GM10248 (cell line): ENCODE measurements around the gene SH3TC1.

Source experiments
- CTCF ChIA-PET: fragments of 300-600 bp; sonication (Branson Sonifier 250); formaldehyde crosslinking; extraction: SDS; loops from one replicate; lab custom pipeline; 2021; ENCODE audit warnings: antibody characterized with exemption; lab: Yijun Ruan, JAX
- POLR2A ChIA-PET: fragments of 350-650 bp; sonication (Branson Sonifier 250); formaldehyde crosslinking; extraction: SDS; loops from one replicate; lab custom pipeline; 2020; ENCODE audit warnings: antibody characterized with exemption; lab: Yijun Ruan, JAX
- DNase-seq: peaks from one replicate; pipeline ENCODE4 v3.0.0; 2012; ENCODE audit errors: extremely low spot score
- TF ChIP-seq, protein P1 (sequence below): IDR thresholded peaks from 2 replicates; pipeline ENCODE4 v1.5.1; 2012; ENCODE audit warnings: mild to moderate bottlenecking, low read depth; ENCODE audit errors: extremely low read depth, missing control alignments, control extremely low read depth

The SH3TC1 gene

GRCh38 chr4:8195431-8195830, 3.7 kb upstream of the SH3TC1 start:
- no peak for DNase-seq
- TF ChIP-seq, protein P1, sequence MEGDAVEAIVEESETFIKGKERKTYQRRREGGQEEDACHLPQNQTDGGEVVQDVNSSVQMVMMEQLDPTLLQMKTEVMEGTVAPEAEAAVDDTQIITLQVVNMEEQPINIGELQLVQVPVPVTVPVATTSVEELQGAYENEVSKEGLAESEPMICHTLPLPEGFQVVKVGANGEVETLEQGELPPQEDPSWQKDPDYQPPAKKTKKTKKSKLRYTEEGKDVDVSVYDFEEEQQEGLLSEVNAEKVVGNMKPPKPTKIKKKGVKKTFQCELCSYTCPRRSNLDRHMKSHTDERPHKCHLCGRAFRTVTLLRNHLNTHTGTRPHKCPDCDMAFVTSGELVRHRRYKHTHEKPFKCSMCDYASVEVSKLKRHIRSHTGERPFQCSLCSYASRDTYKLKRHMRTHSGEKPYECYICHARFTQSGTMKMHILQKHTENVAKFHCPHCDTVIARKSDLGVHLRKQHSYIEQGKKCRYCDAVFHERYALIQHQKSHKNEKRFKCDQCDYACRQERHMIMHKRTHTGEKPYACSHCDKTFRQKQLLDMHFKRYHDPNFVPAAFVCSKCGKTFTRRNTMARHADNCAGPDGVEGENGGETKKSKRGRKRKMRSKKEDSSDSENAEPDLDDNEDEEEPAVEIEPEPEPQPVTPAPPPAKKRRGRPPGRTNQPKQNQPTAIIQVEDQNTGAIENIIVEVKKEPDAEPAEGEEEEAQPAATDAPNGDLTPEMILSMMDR = no peak
- ChIA-PET POLR2A (no interaction called here), CTCF (interaction anchor here (1.8 to 6.3 kb wide), 2 partner anchors 19 to 41 kb away, joined by 5 to 83 read pairs; no protein-coding TSS in a partner anchor)

- CTCF ChIA-PET = interaction anchor here (1.8 to 4.6 kb wide), 2 partner anchors 19 to 40 kb away, joined by 5 to 31 read pairs; no protein-coding TSS in a partner anchor
- TF ChIP-seq, protein P1 = no peak
- no peak for DNase-seq
- POLR2A ChIA-PET = no interaction called here
Measured at GRCh38 chr4:8195841-8196458, 3.1 kb upstream of the SH3TC1 start.

DNA sequence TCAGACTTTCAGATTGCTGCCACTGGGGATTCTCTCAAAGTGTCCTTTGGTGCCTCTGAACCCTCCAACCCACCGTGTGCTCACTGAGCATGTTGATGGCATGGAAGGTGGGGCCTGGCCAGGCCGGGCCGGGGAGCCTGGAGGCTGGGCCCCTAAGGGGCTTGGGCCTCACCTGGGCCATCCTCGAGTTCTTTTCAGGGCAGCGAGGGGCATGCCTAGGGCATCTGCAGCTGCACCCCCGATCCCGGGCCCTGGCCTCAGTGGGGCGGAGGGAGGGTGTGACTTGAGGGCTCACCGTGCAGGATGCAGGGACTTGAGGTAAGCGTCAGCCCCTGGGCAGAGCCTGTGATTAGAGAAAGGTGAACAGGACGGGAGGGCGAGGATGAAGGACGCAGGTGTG, 1.6 kb upstream of the SH3TC1 start:
- ChIA-PET POLR2A (no interaction called here), CTCF (interaction anchor here (4.6 kb wide), 1 partner anchor 21 kb away, joined by 31 read pairs; no protein-coding TSS in a partner anchor)
- DNase-seq = no peak
- TF ChIP-seq, protein P1 = no peak

GRCh38 chr4:8198206-8198905, 734 bp upstream of the SH3TC1 start:
- CTCF ChIA-PET = interaction anchor here (2.2 to 4.6 kb wide), 2 partner anchors 22 to 27 kb away, joined by 6 to 31 read pairs; no protein-coding TSS in a partner anchor

DNA sequence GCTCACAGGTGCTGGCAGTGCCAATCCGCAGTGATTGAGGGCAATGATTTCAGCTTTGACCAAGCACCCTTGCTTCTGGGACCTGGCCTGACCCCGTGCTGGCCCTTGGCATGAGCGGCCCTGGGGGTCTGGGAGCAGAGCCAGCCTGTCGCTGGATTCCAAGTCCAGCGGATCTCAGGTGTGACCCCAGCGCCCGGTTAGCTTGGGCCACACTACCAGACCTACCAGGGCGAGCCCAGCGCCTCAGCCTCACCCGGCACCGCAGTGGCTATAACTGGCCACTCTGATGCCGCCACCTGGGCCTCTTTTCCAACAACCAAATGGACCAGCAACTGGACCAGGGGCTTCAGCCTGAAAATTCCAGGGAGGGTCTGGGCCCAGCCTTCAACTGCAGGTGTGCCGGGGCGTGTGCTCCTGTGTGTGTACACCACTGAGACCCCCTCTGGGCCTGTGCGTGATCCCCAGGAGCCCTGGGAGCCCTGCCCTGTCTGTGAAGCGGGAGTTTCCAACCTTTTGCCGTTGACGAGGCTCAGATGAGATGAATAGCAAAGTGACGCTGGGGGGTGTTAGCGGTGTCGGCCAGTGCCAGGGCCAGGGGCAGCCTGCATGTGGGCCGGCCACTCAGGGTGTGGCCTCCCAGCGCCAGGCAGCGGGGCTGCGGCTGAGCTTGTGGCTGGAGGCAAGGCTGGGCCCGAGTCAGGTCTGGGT, 658 bp downstream of the SH3TC1 start:
- DNase-seq = no peak
- TF ChIP-seq, protein P1 = no peak
- ChIA-PET CTCF (interaction anchor here (0.9 to 4.6 kb wide), 4 partner anchors 14 to 36 kb away, joined by 3 to 31 read pairs (median 4); no protein-coding TSS in a partner anchor), POLR2A (interaction anchor here (0.5 to 1.2 kb wide), 3 partner anchors 29 to 243 kb away, joined by 3 to 6 read pairs (median 4); no protein-coding TSS in a partner anchor)

More at GRCh38 chr4:8198206-8198905, 734 bp upstream of the SH3TC1 start:
- TF ChIP-seq, protein P1 = no peak
- POLR2A ChIA-PET = interaction anchor here (0.9 to 1.2 kb wide), 2 partner anchors 30 to 42 kb away, joined by 4 to 6 read pairs; no protein-coding TSS in a partner anchor
- DNase-seq = no peak
